ENCODE measurements around the gene SMYD5. TPM values are rescaled to one million over a fixed set of nuclear protein-coding genes. Genes with fewer than 3 reads are reported as not detected.

SMYD5 gene
- total and polyA plus RNA-seq, 9 of the 15 experiments (the other 6 are each of a cell fraction or from before 2014, with no cell fraction given): 11.4 to 56.8 (median 32.0) TPM

- TF ChIP-seq ZNF77 (CRISPR knock-in tag; IDR thresholded peaks at IDR 0.05) (no peak), CCAR2 (IDR thresholded peaks at IDR 0.05; ENCODE audit: low read depth, low read length) (no peak), CTBP1 (IDR thresholded peaks at IDR 0.05; ENCODE audit: borderline replicate concordance) (0 out of 2 replicates have a peak, but pooled peaks have one; percentile 3), ZEB2 (IDR thresholded peaks at IDR 0.05) (no peak), NONO (IDR thresholded peaks at IDR 0.05; ENCODE audit: low read depth in 2 of 2, low read length in 1 of 2) (0 out of 4 replicates have a peak, but pooled peaks of 1 of the 2 experiments have one; percentile 31), NFE2L1 (tag; IDR thresholded peaks at IDR 0.05; ENCODE audit: borderline replicate concordance, low read depth) (no peak), RFX7 (CRISPR knock-in tag; IDR thresholded peaks at IDR 0.05) (no peak), ZNF263 (CRISPR knock-in tag; IDR thresholded peaks at IDR 0.05; ENCODE audit: borderline replicate concordance) (0 out of 2 replicates have a peak, but pooled peaks have one; percentile 17), ZNF133 (CRISPR knock-in tag; IDR thresholded peaks at IDR 0.05) (no peak), TGIF2 (CRISPR knock-in tag; IDR thresholded peaks at IDR 0.05) (peak; percentile 78; the same call in 1 of the 2 replicates), ZNF143 (CRISPR knock-in tag; IDR thresholded peaks at IDR 0.05) (no peak), SREBF1 (IDR thresholded peaks at IDR 0.05; ENCODE audit: borderline replicate concordance, low read depth, low read length) (no peak), CEBPZ (IDR thresholded peaks at IDR 0.05; ENCODE audit: borderline replicate concordance, low read depth, low read length) (no peak), FOXO4 (CRISPR knock-in tag; IDR thresholded peaks at IDR 0.05) (no peak), RAD51 (IDR thresholded peaks at IDR 0.05; ENCODE audit: borderline replicate concordance, low read depth) (no peak), RNF2 (IDR thresholded peaks at IDR 0.05) (no peak), CAMTA2 (CRISPR knock-in tag; conservative IDR thresholded peaks at IDR 0.05) (no peak), LCOR (CRISPR knock-in tag; IDR thresholded peaks at IDR 0.05) (peak; percentile 17), LEF1 (IDR thresholded peaks at IDR 0.05) (0 out of 2 replicates have a peak, but pooled peaks have one; percentile 11)
Measured at GRCh38 chr2:73232403-73233153, 18.5 kb downstream of the SMYD5 start (continued).

All from K562 (cell line).